GM19099 (cell line): ENCODE results near the gene TNIK.

Source experiments
- POLR2A ChIP-seq: IDR thresholded peaks from 3 replicates; pipeline ENCODE4 v1.6.1; 2011; ENCODE audit warnings: low read depth; ENCODE audit not compliant: insufficient read length; ENCODE audit errors: extremely low read depth

Gene TNIK

DNA sequence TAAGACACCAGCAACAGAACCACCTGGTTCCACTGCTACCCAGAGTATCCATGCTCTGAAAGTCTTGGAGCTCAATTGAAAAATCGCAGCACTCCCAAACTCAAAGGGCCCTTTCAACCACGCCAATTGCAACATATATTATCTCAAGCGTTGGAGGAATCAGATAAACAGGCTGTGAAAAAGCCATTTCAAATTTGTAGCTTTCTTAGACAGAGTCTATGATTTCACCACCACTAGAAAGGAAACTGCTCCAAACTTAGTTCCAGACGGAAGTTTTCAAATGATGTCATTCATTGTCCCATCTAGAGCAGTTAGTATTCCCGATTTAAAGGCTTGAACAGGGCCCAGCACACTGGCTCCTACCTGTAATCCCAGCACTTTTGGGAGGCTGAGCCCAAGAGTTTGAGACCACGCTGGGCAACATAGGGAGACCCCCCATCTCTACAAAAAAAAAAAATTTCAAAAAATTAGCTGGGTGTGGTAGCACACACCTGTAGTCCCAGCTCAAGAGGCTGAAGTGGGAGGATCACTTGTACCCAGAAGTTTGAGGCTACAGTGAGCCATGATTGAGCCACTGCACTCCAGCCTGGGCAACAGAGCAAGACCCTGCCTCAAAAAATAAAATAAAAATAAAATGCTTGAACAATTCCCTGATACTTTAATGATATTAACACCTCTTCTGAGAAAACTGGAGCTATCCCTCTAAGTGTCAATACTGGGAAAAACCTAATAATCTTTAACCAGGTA, 16.8 kb downstream of the TNIK start:
- TF ChIP-seq POLR2A = no peak

DNA sequence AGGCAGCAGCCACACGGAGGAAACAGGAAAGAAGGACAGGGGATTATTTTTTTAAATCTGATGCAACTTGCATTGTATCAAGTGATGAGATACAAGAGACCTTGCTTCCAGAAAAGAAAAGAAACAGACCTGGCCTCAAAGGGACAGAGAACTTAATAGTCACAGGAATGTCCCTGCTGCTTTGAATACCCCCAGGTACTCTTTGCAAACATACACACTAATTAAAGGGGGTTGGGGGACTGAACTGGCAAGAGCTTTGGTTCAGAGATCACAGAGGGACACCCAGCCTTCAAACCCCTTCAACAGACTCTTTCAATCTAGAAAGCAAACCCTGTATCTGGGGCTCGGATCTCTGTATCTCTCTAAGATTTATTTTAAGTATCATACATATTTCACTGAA, 18.0 kb downstream of the TNIK start:
- TF ChIP-seq POLR2A = no peak

DNA sequence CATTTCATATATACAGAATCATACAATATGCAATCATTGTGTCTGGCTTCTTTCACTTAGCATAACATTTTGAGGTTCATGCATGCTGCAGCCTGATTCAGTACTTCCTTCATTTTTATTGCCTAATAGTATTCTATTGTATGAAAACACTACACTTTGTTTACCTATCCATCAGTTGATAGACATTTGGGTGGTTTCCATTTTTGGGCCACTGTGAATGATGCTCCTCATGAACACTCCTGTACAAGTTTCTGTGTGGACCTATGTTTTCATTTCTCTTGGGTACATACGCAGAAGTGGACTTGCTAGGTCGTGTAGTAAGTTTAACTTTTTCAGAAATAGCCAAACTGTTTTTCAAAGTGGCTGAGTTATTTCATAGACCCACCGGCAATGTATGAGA, 18.8 kb downstream of the TNIK start:
- TF ChIP-seq POLR2A = no peak

DNA sequence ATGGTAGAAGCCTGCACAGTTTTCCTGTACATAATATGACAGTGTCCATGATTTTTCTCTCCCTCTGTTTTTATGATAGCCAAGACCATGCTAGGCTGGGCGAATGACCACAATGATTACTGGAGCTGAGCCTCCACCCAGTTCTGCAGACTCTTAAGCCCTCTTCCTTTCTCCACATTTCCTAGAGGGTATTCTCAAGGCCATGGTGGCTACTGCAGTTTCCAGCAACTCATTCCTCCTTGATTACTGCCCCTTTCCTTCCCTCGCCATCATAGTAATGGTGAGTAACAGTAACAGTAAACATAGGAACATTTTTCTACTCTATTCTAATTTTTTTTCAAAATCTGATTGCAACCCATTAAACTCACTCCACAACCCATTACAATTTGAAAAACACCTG, 20.2 kb downstream of the TNIK start:
- TF ChIP-seq POLR2A = no peak

DNA sequence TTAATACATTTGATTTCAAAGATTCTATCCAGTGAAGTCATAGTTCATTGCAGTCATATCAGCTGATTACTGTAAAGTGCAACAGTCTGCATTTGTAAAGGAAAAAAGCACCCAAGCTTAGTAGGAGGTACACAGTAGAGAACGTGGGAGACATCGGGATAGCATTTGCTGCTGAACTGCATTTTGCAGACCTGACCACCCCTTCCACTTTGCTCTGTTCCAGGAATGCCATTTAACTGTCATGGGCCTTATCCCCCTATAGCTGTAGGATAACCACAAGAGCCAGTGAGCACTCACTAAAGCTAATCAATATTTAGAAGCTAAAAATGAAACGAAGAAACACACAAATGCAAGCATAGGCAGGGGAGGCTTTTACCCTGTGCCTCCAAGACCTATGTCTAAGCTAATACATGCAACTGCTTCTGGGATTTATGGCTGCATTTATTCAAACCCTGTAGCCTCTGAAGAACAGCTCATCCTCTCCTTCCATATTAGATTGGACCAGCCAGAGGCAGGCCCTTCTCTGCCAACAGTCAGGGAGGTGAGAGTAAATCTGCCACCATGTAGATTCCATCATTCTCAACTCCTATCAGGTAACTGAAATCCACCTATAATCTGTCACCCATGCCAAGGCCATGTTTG, 23.0 kb downstream of the TNIK start:
- no peak for TF ChIP-seq POLR2A

DNA sequence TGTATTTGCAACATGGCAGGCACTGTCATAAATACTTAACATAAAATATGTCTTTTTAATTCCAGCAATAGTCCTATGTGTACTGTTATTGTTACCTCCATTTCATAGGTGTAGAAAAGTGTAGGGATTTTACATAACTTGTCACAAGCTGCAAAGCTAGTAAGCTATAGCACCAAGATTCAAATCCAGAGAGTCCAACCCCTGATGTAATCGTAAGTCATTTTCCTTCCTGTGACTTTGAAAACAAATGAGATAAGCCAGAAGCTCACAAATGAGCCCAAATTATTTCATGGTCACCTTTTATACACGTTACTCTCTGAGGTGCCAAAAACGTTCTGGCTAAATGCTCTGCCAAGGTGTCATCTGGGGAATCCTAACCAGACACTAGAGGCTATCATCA, 23.8 kb downstream of the TNIK start:
- no peak for TF ChIP-seq POLR2A

DNA sequence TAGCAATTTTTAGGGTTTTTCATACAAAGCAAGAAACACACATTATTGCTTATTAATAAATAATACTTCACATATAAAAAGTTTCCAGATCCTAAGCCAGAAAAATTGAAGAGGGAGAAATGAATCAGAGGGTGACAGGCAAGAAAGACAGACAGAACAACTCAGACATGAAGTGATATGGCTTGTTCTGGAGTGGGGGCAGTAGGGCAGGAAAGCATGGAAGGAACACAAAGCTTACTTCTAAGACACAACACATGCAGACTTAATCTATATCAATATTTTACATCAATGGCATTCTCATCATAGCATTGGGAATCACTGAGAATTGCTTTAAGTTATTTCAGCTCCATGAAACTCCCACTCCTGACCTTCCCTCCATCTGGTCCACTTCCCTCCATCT, 24.4 kb downstream of the TNIK start:
- no peak for TF ChIP-seq POLR2A

DNA sequence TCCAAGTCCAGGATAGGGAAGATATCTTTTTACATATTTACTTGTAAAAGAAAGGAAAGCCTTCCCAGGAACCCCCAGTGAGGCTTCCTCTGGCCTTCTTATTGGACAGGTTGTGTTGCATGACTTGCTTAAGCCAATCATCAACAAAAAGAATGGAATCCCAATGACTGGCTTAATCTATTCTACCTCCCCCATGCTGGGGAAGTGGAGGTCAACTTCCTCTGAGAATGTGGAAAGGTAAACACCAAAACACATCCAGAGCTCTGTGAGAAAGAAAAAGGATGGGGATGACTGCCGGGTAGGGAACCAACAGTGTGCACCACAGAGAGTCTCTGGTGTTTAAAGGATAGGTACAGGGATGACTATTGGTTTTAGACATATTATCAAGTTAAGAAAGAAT, 25.1 kb downstream of the TNIK start:
- TF ChIP-seq POLR2A = no peak

DNA sequence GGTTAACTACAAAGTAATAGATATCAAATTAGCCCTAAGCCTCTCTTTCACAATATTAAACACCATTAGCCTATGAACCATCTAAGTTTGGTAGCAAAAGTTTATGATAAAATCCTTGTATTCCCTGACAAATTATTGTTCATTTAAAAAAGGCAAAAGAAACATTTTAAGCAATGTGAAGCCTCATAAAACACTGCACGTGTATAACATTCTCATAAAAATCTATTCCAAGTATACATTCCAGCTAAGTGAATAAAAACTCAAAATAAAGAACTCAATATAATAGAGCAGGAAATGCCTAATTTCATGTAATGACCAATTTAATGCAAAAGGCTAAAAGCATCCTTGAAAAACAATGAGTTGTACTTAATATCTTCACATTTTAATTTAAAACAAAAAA, 27.7 kb downstream of the TNIK start:
- no peak for TF ChIP-seq POLR2A

DNA sequence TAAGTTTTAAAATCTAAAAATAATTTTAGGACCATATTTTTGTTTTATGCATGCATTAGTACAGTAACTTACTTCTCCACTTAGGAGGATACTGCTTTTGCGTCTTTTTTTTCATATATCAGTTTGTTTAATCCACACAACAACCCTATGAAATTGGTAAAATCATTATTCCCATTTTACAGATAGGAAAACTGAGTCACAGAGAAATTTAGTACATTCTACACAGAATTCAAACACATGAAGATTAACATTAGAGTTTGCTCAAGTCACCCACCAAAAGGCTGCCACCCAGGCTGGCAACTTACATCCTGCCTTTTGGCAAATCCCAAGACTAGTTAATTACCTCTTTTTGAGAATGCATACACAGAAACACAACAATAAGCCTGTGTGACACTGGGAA, 28.7 kb downstream of the TNIK start:
- TF ChIP-seq POLR2A = no peak

DNA sequence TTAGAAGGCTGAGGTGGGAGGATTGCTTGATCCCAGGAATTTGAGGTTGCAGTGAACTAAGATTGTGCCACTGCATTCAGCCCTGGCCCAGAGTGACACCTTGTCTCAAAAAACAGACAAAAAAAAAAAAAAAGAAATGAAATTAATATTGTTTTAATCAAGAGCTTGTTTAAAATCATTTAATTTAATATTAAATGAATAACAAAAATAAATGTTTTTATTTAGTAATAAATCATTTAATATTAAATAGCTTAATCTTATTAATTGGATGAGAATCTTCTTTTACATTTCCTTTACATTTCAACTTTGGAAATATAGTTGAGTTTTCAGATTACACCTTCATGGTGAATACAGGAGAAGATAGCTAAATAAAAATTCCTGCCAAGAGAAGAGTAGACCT, 29.7 kb downstream of the TNIK start:
- no peak for TF ChIP-seq POLR2A

DNA sequence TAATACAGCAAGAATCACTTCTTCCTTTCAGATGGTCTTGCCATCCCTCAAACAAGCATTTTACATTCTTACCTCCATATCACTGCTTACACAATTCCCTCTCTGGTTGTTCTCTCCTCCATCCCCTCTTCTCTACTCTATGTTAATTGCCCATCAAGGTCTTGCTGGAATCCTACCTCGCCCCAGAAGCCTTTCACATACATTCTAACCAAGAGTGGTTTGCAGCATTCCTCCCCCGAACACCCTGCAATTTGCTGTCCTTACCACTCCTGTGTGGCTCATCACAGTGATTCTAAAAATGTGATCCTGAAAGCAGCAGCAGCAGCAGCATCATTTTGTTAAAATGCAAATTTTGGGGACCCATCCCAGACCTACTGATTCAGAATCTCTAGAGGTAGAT, 30.6 kb downstream of the TNIK start:
- TF ChIP-seq POLR2A = no peak

DNA sequence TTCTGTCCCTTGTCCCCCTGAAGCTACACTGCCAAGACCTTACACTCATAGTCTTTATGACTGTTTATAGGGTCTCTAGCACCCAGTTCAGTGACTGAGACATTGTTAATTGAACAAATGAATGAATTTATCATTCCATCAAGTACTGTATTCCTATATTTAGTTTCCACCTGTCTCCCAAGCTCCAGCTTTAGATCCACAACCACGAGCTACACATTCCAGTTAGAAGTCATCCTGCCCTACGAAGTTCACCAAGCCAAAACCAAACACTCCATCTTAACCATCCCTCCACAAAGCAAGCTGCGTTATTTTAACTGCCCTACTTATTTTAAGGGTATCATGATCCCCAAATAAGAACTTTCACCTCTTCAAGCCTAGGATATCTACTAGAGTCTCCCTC, 31.3 kb downstream of the TNIK start:
- TF ChIP-seq POLR2A = no peak

DNA sequence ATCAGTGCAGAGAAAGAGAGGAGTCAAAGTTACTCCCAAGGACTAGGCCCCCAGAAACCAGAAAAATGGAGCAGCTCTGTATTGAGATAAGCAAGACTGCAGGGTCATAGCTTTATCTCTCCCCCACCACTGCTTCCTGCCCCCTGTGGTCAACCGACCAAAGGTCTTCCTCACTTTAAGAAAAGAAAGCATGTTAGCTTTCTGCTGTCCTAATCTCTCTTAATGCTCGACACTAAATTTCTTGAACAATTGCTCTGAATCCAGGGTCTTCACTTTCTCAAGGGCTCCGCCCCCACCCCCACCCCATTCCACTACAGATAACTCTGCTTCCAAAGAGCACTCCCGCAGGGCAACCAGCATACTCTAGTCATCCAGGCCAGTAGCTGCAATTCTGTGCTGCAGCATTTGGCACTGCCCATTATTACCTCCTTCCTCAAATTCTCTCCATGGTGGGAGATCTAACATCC, 31.9 kb downstream of the TNIK start:
- no peak for TF ChIP-seq POLR2A

DNA sequence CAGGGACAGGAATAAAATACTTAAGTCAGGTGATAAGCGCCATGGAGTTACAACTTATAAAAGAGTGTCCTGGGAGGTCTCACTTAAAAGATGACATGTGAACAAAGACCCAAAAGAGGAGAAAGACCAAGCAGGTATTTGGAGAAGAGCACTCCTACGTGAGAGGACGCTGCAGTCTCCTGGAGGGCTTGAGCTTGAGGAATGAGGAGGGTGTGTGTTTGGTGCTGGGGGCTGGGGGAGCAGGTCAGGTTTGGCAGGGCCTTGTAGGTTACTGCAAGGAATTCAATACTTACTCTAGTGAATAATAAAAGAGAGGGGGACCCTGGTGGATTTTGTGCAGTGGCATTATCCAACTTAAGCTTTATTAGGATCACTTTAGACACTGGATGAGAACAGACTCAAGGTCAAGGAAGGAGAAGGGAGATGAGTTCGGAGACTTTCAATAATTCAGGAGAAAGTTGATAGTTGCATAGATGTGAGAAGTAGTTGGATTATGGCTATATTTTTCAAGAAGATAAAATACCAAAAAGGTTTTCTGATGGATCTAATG, 32.4 kb downstream of the TNIK start:
- TF ChIP-seq POLR2A = no peak

DNA sequence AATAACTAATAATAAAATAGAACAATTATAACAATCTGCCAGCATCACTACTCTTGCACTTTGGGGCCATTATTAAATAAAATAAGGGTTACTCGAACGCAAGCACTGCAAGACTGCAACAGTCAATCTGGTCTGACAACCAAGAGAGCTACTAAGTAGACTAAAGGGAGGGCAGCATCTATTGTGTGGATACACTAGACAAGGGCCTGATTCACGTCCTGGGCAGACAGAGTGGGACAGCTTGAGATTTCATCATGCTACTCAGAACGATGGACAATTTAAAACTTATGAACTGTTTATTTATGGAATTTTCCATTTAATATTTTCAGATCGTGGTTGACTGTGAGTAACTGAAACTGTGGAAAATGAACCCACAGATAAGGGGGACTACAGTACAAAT, 39.5 kb downstream of the TNIK start:
- TF ChIP-seq POLR2A = no peak

DNA sequence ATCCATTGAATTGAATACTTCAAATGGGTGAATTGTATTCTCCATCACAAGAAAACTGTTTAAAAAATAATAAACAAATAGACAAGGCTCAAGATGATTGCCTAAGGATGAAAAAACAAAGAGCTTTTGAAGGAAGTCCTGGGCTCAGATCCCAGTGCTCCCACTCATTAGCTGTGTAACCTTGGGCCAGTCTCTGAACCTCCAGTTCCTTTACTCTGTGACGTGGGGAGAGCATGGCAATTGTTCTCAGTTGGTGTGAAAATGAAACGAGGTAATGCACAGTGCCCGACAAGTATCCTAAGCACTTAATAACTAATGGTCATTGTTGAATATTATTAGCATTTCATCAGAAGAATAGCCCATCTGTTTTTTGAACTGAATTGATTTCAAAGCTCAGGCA, 40.7 kb downstream of the TNIK start:
- no peak for TF ChIP-seq POLR2A

DNA sequence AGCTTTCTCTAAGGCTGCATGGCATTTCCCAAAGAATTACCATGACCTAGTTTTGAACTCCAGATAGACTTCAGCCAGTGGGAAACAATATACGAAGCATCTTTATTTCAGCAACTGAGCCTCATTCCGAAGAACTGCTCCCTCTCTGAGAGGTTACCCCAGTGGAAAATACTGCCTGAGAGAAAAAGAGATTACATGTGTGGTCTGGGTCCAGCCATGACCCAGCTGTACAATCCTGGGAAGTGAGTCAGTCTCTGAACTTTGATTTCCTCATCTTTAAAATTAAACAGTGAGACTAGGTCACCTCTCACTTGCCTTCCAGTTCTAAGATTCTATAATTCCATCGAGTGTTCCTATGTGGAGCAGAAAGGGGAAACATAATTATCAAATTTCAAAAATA, 42.4 kb downstream of the TNIK start:
- TF ChIP-seq POLR2A = no peak
